Measurements from ENCODE around the gene CHST15.

Gene CHST15

GRCh38 chr10:124027031-124027611, 66.3 kb downstream of the CHST15 start:
- no peak for DNase-seq

DNA sequence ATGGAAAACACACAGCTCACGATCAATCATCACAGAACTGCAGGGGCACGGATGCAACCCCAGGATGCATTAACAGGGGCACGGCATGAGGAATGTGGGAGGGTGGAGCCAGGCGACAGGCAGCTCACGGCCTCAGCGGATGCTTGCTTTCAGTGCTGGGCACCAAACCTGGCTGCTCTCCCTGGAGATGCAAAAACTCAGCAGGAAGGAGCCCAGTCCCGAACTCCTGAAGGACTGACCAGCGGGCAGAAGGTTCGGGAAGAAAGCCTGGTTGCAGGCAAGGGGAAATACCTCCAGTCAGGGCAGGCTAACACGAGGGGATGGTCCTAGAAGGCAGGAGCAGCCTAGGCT, 66.8 kb downstream of the CHST15 start:
- no peak for DNase-seq

DNA sequence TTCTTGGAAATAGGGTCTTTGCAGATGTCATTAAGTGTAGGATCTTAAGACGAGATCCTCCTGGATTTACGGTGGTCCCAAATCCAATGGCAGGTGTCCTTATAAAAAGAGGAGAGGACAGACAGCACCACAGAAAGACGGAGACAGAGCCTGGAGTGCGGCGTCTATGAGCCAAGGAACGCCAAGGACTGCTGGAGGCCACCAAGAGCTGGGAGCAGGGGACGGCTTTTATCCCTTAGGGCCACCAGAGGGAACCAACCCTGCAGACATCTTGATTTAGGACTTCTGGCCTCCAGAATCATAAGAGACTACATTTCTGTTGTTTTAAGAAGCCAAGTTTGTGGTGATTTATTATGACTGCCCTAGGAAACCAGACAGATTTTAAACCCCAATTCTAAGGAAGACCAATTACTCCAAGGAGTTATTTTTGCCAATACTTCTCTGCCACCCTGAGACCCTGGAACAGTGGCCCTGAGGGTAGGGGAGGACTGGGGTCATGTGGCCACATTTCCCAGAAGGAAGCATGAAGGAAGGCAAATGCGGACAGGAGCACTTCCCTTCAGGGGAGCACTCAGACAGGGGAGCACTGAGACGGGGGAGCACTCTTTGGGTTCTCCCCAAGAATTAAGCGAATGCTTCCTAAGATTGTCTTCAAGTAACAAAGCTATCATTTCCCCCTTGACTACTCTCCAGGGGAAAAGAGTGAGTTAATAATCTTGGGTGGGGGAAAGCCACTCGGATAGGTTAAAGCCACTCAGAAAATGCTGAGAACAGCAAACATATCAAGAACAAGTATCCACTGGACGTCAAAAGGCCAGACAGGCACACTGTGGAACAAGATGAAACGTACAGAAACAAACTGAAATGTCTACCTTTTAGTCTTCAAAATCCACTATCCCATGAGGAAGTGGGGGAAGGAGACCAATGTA, 67.5 kb downstream of the CHST15 start:
- no peak for DNase-seq

- DNase-seq: no peak
These were observed 68.2 kb downstream of the CHST15 start for GRCh38 chr10:124025152-124025551.

DNA sequence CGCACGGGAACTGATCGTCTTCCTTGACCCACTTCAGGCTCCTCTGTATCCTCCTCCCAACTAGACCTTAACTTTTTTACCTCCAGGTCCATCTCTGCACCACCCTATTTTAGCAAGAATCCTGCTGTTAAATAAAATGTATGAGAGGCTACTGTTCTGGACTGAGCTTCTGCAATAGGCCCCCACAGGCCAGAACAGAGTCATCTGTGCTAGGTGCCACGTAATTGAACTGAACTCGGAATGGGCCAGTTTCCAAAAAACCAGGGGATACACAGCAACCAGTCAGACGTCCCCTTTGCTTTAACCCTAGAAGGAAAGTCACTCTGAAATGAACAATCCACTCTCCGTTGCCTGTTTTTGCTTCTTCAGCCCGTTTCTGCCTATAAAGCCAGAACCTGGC, 71.3 kb downstream of the CHST15 start:
- no peak for DNase-seq

GRCh38 chr10:124020981-124021815, 72.2 kb downstream of the CHST15 start:
- DNase-seq: no peak

DNA sequence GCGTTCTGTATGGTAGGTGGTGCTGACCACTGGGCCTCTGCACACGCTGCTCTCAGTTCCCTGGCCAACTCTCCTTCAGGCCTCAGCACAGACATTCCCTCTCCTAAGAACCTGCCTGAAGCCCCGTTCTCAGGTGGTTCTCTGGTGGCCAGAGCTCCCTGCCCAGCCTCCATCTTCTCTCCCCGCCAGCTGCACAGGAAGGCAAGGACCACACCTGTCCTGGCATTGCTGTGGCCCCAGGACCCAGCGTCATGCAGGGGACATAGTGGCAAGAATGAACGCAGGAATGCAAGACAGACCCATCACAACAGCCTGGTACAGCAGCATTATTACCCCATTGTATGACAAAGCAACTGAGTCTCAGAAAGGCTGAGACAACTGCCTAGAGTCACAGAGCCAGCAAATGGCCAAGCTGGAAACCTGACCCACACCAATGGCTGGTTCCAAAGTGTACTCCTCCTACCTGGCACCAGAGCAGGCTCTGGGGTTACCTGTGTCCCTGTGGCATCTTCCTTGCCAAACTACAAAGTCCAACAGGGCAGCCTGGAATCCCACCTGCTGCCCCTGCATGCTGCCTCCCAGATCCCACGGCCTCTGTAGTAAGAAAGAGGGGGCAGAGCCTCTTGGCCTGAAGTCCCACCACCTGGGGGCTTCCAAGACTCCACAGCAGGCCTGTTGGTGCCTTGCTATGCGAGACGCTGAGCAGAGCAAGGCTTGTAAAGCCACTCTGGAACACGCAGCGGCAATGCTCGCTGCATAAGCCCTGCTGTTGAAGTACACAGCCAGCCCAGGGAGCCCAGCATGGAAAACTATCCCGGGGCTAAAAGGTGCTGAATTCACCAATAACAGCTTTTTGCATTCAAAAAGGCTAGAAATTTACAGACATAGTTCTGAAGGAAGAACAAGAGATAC, 73.3 kb downstream of the CHST15 start:
- DNase-seq: no peak

GRCh38 chr10:124018886-124019525, 74.4 kb downstream of the CHST15 start:
- DNase-seq: no peak

- DNase-seq: no peak
These were observed 75.7 kb downstream of the CHST15 start for GRCh38 chr10:124017729-124018128.

DNA sequence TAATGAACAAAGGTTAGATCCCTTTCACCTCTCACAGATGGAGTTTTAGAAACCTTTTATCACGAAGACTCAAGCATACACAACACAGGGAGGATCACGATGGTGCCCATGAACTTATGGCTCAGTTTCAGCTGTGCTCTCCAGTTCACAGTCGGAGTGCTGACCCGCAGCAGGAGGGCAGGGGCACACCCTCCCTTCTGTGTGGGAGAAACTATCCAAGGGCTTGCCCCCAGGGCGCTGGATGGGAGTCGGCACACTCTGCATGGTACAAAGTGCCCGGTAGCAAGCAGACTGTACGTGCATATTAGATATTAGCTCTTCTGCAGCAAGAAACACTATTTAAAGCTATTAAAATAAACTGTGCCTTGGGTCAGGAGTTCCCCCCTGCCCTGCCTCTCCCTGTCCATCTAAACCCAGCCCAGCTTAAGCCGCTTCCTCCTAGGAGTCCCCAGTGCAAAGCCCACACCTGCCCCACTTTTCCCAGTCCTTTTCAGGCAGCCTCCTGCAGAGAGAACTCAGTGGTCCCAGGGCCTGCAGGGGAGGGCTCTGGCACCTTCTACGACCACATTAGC, 76.5 kb downstream of the CHST15 start:
- no peak for DNase-seq

DNA sequence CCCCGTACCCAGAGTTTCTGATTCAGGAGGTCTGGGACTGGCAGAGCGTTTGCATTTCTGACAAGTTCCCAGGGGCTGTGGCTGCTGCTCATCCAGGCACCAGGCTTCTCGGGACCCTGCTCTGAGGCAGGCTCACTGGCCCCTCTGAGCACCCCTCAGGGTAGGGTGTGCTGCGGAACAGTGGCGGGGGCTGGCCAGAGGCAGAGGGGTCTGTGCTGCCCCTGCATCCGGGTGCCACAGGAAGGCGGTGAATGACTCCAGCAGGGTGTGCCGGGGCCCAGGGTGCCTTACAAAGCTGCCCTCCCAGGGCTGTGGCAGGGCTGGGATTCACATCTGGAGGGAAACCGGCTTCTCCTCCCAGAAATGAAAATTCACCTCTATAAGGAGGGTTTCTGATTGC, 77.4 kb downstream of the CHST15 start:
- DNase-seq: no peak

- DNase-seq: no peak
These were observed 78.8 kb downstream of the CHST15 start for GRCh38 chr10:124014416-124015154.

DNA sequence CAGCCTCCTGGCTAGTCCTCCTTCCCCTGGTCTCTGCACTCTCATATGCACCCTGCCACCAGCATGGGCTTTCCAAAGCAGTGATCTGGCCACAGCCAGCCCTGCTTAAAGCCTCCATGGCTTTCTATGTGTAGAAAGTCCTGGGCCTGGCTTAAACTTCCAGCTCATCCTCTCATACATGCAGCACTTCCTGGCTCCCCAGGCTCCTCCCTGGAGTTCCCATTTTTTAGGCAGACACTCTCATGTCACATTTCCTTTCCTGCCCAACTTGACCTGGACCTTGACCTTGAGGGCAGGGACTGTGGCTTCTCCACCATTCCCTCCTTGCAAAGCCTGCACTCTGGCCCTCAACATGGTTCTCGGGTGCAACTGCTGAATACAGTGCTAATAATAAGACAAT, 79.5 kb downstream of the CHST15 start:
- DNase-seq: no peak

- no peak for DNase-seq
These were observed 80.4 kb downstream of the CHST15 start for GRCh38 chr10:124012991-124013390.

DNA sequence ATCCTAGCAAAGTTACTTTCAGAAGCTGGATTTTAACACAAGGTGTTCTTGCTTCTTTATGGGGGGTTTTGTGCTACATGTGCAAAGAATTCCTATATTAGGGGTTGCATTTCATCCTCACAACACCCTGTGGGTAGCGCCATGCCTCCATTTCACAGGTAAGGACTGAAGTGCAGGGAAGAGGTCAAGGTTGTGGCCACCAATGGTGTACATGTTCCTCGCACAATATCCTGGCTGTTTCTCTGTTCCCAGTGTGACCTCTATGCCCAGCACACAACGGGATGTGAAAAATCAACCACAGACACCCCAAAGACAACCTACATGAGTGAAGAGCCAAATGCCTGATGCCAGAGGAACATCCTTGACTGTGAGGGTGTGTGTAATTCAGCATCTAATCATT, 80.8 kb downstream of the CHST15 start:
- DNase-seq: no peak

DNA sequence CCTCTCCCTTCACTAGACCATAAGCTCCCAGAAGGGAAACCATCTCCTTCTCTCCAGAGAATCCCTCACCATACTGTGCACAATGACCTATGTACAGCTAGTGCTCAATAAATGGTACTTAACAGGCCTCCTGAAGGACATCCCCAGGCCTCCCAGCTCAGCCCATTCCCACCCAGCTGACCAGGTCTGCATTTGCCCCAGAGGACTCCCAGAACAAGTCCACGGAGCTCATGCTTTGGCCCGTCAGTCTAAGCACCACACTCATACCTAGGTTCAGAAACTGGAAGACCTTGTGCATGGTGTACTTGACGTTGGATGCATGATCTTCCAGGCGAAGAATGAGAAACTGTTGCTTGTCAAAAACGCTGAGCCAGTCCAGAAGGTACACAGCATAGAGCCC, 81.3 kb downstream of the CHST15 start:
- no peak for DNase-seq

DNA sequence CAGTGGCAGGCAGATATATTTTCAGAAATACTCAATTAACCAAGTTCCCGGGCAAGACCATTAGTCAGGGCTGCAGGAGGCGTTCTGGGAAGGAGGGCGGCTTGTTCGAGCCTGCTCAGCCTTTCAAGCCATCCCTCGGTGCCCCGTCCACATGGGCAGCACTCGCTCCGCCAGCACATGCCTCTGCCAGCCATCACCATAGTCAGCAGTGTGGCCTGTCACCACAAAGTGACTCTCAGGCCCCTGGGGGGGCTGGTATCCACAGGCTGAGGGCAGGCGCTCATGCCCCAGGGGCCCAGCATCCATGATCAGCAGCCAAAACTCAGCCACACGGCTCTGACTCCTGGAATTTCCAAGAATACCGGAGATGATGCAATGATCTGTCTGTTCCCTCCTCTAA, 81.9 kb downstream of the CHST15 start:
- DNase-seq: no peak

DNA sequence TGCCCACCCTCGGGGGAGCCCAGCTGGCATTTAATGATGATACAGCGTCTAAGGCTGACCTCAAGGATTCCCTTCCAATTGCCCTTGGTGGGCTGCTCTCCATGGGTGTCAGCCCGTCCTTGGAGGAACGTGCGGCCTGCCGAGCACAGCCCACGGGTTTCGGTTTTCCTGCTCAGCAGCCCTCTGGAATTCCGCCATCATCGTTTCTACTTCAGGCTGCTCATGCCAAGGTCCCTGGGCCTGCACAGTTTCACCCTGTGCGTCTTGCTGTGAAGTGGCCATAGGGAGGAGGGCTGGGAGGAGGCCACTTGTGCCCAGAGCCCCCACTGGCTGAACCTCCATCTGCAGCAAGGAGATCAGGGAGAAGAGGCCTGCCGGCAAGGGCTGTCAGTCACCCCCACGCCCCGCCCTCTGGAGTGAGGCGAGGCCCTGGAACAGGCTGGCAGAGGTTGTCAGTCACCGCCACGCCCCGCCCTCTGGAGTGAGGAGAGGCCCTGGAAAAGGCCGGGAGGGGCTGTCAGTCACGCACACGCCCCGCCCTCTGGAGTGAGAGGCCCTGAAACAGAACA, 82.8 kb downstream of the CHST15 start:
- DNase-seq: no peak

DNA sequence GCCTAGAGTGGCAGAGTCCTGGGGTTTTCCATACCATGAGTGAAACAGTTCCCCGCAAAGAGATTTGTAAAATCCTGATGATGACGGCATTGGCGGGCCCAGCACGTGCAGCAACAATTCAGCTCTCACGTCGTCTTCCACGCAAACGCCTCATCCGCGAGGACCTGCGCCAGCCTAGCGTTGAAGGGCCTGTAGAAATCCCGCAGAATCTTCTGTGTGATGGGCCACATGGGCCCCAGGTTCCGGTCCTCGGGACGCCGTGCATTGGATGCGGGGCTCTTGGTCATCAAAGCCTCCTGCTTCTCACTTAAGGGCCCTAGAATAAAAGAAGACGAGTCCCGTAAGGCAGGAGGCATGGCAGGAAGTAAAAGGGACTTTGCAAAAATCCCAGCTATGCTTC, 83.4 kb downstream of the CHST15 start:
- no peak for DNase-seq

GRCh38 chr10:124009231-124010015, 84.0 kb downstream of the CHST15 start:
- no peak for DNase-seq

Measured in activated naive CD4-positive, alpha-beta T cell treated with Interleukin-2 at 50 U/mL for 16 hours (primary cell).